ENCODE measurements around the gene CENPM.

The CENPM gene

DNA sequence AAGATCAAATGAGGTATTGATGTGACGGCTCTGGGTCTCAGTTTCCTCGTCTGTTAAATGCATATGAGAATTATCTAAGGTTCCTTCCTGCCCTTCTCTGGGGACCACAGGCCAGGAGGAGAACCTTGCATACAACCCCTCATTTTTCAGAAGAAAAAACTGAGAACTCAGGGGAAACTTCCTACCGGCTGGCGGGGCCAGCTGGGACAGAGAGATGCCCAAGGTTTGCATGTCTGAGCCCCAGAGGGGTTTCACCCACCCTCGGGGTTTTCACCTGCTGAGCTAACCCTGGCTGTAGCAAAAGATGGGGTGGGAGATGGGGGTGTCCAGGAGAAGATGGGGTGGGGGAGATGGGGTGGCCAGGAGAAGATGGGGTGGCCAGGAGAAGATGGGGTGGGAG is 24.6 kb downstream of the CENPM start:
- TF ChIP-seq, protein P1, sequence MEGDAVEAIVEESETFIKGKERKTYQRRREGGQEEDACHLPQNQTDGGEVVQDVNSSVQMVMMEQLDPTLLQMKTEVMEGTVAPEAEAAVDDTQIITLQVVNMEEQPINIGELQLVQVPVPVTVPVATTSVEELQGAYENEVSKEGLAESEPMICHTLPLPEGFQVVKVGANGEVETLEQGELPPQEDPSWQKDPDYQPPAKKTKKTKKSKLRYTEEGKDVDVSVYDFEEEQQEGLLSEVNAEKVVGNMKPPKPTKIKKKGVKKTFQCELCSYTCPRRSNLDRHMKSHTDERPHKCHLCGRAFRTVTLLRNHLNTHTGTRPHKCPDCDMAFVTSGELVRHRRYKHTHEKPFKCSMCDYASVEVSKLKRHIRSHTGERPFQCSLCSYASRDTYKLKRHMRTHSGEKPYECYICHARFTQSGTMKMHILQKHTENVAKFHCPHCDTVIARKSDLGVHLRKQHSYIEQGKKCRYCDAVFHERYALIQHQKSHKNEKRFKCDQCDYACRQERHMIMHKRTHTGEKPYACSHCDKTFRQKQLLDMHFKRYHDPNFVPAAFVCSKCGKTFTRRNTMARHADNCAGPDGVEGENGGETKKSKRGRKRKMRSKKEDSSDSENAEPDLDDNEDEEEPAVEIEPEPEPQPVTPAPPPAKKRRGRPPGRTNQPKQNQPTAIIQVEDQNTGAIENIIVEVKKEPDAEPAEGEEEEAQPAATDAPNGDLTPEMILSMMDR (IDR thresholded peaks at IDR 0.05) = no peak
- no peak for TF ChIP-seq ZFX (IDR thresholded peaks at IDR 0.05; ENCODE audit: borderline replicate concordance)
- H3K27ac ChIP-seq = no peak overlapping the region

DNA sequence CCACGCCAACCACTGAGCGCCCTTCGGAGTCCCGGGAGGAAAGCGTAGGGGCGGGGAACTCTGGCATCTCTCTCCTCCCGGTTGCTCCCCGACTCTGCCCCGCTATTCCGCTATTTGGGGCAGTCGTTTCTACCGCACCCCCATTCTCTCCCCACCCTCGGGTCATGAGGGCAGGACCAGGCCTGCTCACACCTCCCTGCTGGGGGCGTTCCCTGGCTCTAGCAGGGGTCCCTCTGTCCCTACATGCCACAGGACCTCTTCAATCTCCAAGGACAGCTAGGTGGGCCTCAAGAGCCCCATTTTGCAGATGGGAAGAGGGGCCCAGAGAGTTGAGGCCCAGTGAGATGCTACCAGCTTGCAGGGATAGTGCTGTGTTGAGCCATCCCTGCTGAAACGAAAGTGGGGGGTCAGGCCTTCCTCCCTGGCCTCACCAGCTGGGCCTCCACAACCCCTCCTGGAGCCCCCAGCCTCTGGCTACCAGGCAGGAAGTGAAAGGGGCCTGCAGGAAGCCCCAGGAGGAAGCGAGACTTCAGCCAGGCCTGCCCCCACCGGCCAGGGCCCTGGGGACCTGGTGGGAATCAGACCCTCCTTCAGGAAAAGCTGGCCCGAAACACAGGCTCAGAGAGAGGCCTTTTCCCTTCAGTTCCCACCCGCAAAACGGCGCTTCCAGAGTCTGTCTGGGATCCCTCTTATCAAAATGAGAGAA is 26.5 kb downstream of the CENPM start:
- no peak for TF ChIP-seq ZFX (IDR thresholded peaks at IDR 0.05; ENCODE audit: borderline replicate concordance)
- TF ChIP-seq, protein P1 (IDR thresholded peaks at IDR 0.05) = no peak
- H3K27ac ChIP-seq = no peak overlapping the region; the same call in 1 of the 2 replicates

GRCh38 chr22:41919357-41920224 is 27.4 kb downstream of the CENPM start:
- TF ChIP-seq, protein P1 (IDR thresholded peaks at IDR 0.05) = no peak
- TF ChIP-seq ZFX (IDR thresholded peaks at IDR 0.05; ENCODE audit: borderline replicate concordance) = no peak
- peak overlapping the region; percentile 45 for H3K27ac ChIP-seq

GRCh38 chr22:41917903-41918791 is 28.8 kb downstream of the CENPM start:
- TF ChIP-seq, protein P1 (IDR thresholded peaks at IDR 0.05) = no peak
- no peak for TF ChIP-seq ZFX (IDR thresholded peaks at IDR 0.05; ENCODE audit: borderline replicate concordance)
- no peak overlapping the region for H3K27ac ChIP-seq

- TF ChIP-seq ZFX (IDR thresholded peaks at IDR 0.05; ENCODE audit: borderline replicate concordance) = no peak
- TF ChIP-seq, protein P1 (IDR thresholded peaks at IDR 0.05) = no peak
Measured at GRCh38 chr22:41917375-41917902, 29.5 kb downstream of the CENPM start.

GRCh38 chr22:41916745-41917358 is 30.1 kb downstream of the CENPM start:
- TF ChIP-seq, protein P1 (IDR thresholded peaks at IDR 0.05) = no peak
- TF ChIP-seq ZFX (IDR thresholded peaks at IDR 0.05; ENCODE audit: borderline replicate concordance) = no peak

More at GRCh38 chr22:41917375-41917902, 29.5 kb downstream of the CENPM start:
- no peak overlapping the region for H3K27ac ChIP-seq

More at GRCh38 chr22:41916745-41917358, 30.1 kb downstream of the CENPM start:
- H3K27ac ChIP-seq = no peak overlapping the region

Data from 22Rv1 (cell line).